ENCODE data around the gene NEK7. TPM values are rescaled to one million over a fixed set of nuclear protein-coding genes. Genes with fewer than 3 reads are reported as not detected.

The NEK7 gene
- total RNA-seq, 3 donors from 2014 or later: 58.4 to 110 (median 60.3) TPM

GRCh38 chr1:198173832-198174231 lies 17.0 kb downstream of the NEK7 start:
- intact Hi-C loops (cut with DNase I, micrococcal nuclease): no loop called here
- H3K4me1 ChIP-seq (ENCODE audit: low read depth): peaks cover 15% of the 10 kb centered on the region
- H3K36me3 ChIP-seq (ENCODE audit: low read depth): no peaks in the 10 kb centered on the region

GRCh38 chr1:198174297-198174696 lies 17.5 kb downstream of the NEK7 start:
- no peak overlapping the region for H3K4me3 ChIP-seq
- H3K36me3 ChIP-seq (ENCODE audit: low read depth): no peaks in the 10 kb centered on the region
- DNase-seq (no peak), ATAC-seq (no peak)
- intact Hi-C loops (cut with DNase I, micrococcal nuclease): no loop called here
- TF ChIP-seq CTCF (IDR thresholded peaks at IDR 0.05): no peak
- no peaks in the 10 kb centered on the region for H3K9me3 ChIP-seq
- peaks cover 15% of the 10 kb centered on the region for H3K4me1 ChIP-seq (ENCODE audit: low read depth)

More at GRCh38 chr1:198173832-198174231, 17.0 kb downstream of the NEK7 start:
- no peak overlapping the region for H3K4me3 ChIP-seq
- no peak for DNase-seq
- H3K9me3 ChIP-seq: no peaks in the 10 kb centered on the region
- no peak for TF ChIP-seq CTCF (IDR thresholded peaks at IDR 0.05)
- ATAC-seq: no peak

- Histone ChIP-seq H3K4me3 (no peak overlapping the region), H3K4me1 (ENCODE audit: low read depth) (peaks cover 13% of the 10 kb centered on the region), H3K36me3 (ENCODE audit: low read depth) (no peaks in the 10 kb centered on the region), H3K9me3 (no peaks in the 10 kb centered on the region)
- no peak for TF ChIP-seq CTCF (IDR thresholded peaks at IDR 0.05)
- ATAC-seq (peak; percentile 46), DNase-seq (no peak)
- intact Hi-C loops (cut with DNase I, micrococcal nuclease): no loop called here
Measured at GRCh38 chr1:198175423-198176170, 18.8 kb downstream of the NEK7 start.

- DNase-seq (no peak), ATAC-seq (no peak)
- Histone ChIP-seq H3K9me3 (no peaks in the 10 kb centered on the region), H3K4me3 (no peak overlapping the region), H3K36me3 (ENCODE audit: low read depth) (no peaks in the 10 kb centered on the region), H3K4me1 (ENCODE audit: low read depth) (peaks cover 8% of the 10 kb centered on the region)
- no peak for TF ChIP-seq CTCF (IDR thresholded peaks at IDR 0.05)
- intact Hi-C loops (cut with DNase I, micrococcal nuclease): no loop called here
Measured at GRCh38 chr1:198176179-198176578, 19.4 kb downstream of the NEK7 start.

GRCh38 chr1:198177546-198177945 lies 20.7 kb downstream of the NEK7 start:
- no peak for DNase-seq
- no peaks in the 10 kb centered on the region for H3K9me3 ChIP-seq
- intact Hi-C loops (cut with DNase I, micrococcal nuclease): no loop called here
- TF ChIP-seq CTCF (IDR thresholded peaks at IDR 0.05): no peak
- no peak for ATAC-seq
- H3K4me3 ChIP-seq: no peak overlapping the region
- H3K4me1 ChIP-seq (ENCODE audit: low read depth): peaks cover 5% of the 10 kb centered on the region
- no peaks in the 10 kb centered on the region for H3K36me3 ChIP-seq (ENCODE audit: low read depth)
